Mammary epithelial cell (primary cell): Measurements from ENCODE around the gene IRGQ.

Experiments used
- EZH2 ChIP-seq: IDR thresholded peaks from 2 replicates; pipeline ENCODE4 v1.6.1; 2012; ENCODE audit warnings: low read length, inconsistent platforms, borderline replicate concordance
- TF ChIP-seq, protein P1 (sequence below), 2 donors: IDR thresholded peaks in 1 of 2; conservative IDR thresholded peaks in 1 of 2; 2 replicates each; pipeline ENCODE4 v1.5.1; 2011 to 2012; ENCODE audit warnings: inconsistent platforms in 2 of 2, low read length in 2 of 2, mild to moderate bottlenecking in 2 of 2, control low read depth in 1 of 2, low read depth in 1 of 2; ENCODE audit not compliant: insufficient read depth in 1 of 2; ENCODE audit errors: extremely low read depth in 1 of 2

DNA sequence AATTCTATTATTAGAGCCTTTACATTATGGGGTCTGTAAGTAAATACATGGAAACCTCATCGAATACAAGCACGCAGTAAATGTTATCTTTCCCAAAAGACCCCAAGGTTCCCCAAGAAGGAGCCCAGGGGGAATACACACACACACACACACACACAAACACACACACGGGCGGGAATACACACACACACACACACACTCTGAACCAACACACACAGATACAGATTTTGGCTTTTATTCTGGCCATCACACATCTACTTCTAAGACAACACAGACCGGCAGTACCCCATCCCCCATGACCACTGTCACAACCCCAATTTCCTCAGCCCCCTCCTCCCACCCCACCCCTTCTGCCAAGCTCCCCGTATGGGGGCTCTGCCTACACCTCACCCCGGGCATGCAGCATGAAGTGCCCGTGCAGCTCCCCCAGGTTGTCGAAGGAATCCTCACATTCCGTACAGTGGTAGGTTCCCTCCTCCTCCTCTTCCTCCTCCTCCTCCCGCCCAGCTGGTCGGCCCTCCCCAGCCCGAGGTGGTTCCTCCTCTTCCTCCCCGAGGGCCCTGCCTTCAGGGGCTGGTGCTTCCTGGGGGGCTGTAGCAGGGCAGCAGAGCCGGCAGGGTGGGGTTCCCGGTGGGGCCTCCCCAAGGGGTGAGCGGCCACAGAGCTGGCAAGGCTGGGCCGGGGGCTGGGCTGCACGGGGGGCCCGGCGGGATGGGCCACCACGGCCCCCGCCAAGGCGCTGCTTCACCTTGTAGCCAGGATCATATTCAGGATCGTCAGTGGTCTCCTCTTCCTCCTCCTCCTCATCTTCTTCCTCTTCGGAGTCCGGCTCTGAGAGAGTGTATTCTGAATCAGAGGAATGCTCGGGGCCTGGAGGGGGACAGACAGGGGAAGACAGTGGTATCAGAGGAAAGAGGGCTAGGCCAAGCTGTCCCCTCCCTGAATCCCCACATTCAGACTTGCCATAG is 11.6 kb upstream of the IRGQ start:
- TF ChIP-seq, protein P1, sequence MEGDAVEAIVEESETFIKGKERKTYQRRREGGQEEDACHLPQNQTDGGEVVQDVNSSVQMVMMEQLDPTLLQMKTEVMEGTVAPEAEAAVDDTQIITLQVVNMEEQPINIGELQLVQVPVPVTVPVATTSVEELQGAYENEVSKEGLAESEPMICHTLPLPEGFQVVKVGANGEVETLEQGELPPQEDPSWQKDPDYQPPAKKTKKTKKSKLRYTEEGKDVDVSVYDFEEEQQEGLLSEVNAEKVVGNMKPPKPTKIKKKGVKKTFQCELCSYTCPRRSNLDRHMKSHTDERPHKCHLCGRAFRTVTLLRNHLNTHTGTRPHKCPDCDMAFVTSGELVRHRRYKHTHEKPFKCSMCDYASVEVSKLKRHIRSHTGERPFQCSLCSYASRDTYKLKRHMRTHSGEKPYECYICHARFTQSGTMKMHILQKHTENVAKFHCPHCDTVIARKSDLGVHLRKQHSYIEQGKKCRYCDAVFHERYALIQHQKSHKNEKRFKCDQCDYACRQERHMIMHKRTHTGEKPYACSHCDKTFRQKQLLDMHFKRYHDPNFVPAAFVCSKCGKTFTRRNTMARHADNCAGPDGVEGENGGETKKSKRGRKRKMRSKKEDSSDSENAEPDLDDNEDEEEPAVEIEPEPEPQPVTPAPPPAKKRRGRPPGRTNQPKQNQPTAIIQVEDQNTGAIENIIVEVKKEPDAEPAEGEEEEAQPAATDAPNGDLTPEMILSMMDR (conservative IDR thresholded peaks at IDR 0.05 in 1 of 2, IDR thresholded peaks at IDR 0.05 in 1 of 2; ENCODE audit: extremely low read depth in 1 of 2, insufficient read depth in 1 of 2, low read depth in 1 of 2, low read length in 2 of 2), result no peak
- no peak for TF ChIP-seq EZH2
